ENCODE results near the gene LNX1.
"Not testable (repeated sequence)": the region's sequence is repeated elsewhere in the genome, so short reads cannot be mapped to it uniquely, and the experiment has no call there.

Gene LNX1

GRCh38 chr4:53476232-53477037, 114.9 kb downstream of the LNX1 start:
- in situ Hi-C loops (cut with MboI; ENCODE audit: low sequenced_read_pairs): no loop called here

- in situ Hi-C loops (cut with MboI; ENCODE audit: low sequenced_read_pairs): not testable (repeated sequence)
Measured at GRCh38 chr4:53466576-53466975, 124.7 kb downstream of the LNX1 start.

- in situ Hi-C loops (cut with MboI; ENCODE audit: low sequenced_read_pairs): no loop called here
Measured at GRCh38 chr4:53465891-53466290, 125.4 kb downstream of the LNX1 start.

GRCh38 chr4:53465281-53465680, 126.0 kb downstream of the LNX1 start:
- in situ Hi-C loops (cut with MboI; ENCODE audit: low sequenced_read_pairs): no loop called here

- in situ Hi-C loops (cut with MboI; ENCODE audit: low sequenced_read_pairs): no loop called here
Measured at GRCh38 chr4:53463340-53463739, 127.9 kb downstream of the LNX1 start.

DNA sequence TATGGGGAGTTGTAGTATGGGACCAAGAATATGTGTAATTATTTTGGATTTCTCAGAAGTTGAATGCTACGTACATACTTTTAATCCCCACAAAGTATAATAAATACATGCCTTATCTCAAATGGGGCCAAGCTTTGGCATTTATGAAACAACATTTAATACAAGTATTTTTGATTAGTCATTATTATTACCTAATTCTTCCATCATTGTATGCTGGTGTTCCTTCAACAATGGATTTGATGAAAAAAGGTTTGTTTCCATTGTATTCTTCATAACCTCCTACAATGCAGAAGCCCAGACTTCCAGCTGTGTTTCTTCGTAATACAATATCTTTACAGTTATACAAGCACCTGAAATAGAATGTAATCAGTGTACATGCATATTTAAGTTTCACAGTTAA, 130.0 kb downstream of the LNX1 start:
- in situ Hi-C loops (cut with MboI; ENCODE audit: low sequenced_read_pairs): no loop called here

DNA sequence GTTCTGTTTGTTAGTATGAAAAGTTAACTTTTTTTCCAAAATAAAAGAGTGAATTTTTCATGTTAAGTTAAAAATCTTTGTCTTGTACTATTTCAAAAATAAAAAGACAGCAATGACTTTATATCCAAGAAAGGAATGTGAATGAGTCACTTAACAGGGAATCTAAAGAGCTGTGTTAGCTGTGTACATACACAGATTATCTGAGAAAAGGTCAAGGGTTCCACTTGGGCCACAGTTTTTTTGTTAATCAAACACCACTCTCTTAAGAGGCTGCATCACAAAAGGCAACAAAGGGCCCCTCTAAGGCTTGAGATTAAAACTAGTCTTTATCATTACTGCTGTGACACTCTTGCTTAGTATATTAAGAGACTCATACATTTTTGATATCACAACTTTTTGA, 131.7 kb downstream of the LNX1 start:
- in situ Hi-C loops (cut with MboI; ENCODE audit: low sequenced_read_pairs): no loop called here

- in situ Hi-C loops (cut with MboI; ENCODE audit: low sequenced_read_pairs): no loop called here
Measured at GRCh38 chr4:53456178-53456577, 135.1 kb downstream of the LNX1 start.

DNA sequence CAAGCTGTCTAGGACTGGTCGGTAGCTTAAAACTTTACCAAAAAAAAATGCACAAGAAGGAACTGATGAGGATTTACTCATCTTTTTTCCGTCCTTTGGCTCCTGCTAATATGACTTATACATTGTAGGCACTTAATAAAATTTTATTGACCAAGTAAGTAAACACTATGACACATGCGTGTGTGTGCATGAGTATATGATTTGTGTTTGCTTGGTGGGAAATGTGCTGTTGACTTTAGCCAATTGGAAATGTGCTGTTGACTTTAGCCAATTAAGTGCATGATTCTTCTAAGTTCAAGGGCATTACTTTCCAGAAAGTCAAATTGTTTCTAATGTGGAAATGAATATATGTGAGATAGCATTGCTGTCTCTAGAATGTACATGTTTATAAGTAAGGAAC, 135.5 kb downstream of the LNX1 start:
- in situ Hi-C loops (cut with MboI; ENCODE audit: low sequenced_read_pairs): no loop called here

DNA sequence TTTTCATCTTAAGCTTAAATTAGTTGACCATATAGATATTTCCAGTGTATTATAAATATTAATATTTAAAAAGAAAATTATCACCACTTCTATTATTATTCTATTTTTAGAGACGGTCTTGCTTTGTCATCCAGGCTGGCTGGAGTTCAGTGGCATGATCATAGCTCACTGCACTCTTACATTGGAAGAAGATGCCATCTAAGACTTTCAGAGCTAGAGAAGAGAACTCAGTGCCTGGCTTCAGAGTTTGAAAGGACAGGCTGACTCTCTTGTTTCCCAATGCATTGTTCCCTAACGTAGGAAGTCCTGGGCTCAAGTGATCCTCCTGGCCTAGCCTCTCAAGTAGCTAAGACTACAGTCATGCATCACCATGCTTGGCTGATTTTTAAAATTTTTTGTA, 137.9 kb downstream of the LNX1 start:
- in situ Hi-C loops (cut with MboI; ENCODE audit: low sequenced_read_pairs): no loop called here

DNA sequence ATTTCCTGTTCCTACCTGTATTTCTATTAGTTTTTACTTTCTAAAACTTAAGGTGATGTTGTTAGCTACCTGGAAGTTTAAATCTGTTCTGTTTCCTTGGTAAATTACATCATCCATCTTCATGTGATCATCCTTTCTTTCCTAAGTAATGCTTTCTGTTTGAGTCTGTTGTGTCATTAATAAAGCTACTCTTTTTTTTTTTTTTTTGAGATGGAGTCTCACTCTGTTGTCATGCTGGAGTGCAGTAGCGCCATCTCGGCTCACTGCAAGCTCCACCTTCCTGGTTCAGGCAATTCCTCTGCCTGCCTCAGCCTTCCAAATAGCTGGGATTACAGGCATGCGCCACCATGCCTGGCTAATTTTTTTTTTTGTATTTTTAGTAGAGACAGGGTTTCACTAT, 140.5 kb downstream of the LNX1 start:
- in situ Hi-C loops (cut with MboI; ENCODE audit: low sequenced_read_pairs): no loop called here

GRCh38 chr4:53444954-53445353, 146.3 kb downstream of the LNX1 start:
- in situ Hi-C loops (cut with MboI; ENCODE audit: low sequenced_read_pairs): no loop called here

DNA sequence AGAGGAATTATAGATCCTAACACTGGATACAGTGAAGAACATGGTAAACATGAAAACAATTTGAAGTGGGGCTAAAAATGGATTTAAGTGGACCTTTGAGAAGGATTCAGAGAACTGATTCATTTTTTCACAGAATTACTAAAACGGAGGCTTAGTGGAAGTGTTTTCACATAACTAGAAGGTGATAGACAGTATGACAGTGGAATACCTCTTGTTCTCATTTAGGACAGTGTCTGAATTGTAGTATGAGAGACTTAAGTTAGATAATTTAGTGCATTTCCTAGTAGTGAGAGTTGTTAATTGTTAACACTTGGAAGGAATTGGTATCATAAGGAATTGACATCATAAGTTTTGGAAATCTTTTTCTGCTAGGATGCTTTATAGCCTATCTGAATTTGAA, 149.7 kb downstream of the LNX1 start:
- in situ Hi-C loops (cut with MboI; ENCODE audit: low sequenced_read_pairs): no loop called here

- in situ Hi-C loops (cut with MboI; ENCODE audit: low sequenced_read_pairs): no loop called here
Measured at GRCh38 chr4:53436251-53436650, 155.0 kb downstream of the LNX1 start.

DNA sequence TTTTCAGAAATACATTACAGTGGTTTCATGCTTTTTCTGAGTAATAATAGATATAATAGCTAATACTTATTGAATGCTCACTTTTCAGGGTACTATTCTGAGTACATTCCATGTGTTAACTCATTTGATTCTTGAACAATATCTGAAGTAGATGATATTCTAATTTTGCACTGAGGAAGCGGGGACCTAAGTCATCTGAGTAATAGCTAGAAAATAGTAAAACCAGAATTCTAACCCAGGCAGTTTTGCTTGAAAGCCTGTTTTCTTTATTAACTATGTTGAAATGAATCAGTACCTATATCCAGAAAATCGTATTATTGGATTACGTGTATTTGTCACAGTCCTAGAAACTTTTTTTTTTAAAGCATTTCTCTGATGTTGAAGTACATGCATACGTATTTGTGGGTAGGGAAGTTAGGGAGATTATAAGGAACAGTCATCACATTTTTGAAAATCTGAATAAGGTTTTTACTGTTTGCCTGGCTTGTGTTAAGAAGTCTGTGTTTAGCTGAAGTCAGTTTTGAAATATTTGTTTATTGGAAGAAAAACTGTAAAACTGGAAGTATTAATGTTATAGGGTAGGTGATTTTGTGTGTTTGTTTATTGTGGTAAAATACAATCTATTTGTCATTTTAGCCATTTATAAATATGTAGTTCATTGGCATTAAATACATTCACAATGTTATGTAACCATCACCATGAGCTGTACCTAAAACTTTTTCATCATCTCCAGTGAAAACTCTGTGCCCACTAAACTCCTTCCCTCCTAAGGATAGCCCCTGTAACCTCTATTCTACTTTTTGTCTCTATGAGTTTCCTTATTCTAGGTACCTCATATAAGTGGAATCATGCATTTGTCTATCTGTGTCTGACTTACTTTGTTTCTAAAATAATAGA, 158.5 kb downstream of the LNX1 start:
- in situ Hi-C loops (cut with MboI; ENCODE audit: low sequenced_read_pairs): no loop called here

DNA sequence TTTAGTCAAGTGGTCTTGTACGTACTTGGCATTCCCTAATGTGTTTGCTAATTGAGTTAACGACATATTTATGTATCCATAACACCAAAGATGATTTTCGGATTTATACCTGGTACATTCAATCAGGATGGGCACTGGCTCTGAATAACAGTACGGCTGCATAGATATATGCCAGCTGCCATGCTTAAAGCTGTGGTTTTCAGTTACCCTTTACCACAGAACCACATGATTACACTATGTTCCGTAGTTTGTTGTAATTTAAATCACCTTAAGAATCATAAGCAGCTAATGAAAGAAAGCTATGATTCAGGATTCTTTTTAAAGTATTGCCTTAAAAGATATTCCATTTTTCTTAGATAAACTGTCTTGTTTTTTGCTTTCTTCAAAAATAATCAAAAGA, 160.2 kb downstream of the LNX1 start:
- in situ Hi-C loops (cut with MboI; ENCODE audit: low sequenced_read_pairs): no loop called here

DNA sequence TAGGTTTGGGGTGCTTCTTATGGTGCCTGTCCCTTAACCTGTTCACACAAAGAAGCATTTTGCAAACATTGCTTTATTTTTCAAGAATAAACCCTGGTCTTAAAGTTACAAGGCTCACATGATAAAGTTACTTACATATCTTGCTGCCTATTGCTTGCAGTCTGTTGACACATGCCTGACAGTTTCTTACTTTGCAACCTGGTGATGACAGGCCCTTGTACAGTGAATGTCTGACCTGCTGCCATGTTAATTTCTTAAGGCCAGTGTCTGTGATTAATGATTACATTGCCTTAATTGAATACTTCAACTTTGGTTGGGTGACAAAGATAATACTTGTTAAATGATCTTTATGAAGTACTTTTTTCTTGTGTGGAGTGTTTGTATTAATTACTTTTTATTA, 163.9 kb downstream of the LNX1 start:
- in situ Hi-C loops (cut with MboI; ENCODE audit: low sequenced_read_pairs): no loop called here

DNA sequence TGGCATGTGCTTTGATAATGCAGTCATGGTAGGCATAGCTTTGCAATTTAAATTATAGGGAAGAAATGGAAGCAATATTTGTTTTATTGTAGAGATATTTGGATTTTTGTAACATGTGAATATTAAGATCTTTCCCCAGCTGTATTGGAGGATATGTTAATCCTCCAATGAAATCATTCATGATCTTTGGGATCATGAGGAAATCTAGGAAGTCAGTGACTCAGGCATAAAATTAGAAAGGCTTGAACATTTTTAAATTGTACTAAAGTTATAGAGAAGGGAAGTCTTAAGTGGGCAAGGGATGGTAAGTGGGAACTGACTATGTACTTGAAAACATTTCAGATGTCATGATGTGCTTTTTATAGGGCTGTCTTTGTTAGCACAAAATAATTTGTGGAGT, 167.0 kb downstream of the LNX1 start:
- in situ Hi-C loops (cut with MboI; ENCODE audit: low sequenced_read_pairs): no loop called here

DNA sequence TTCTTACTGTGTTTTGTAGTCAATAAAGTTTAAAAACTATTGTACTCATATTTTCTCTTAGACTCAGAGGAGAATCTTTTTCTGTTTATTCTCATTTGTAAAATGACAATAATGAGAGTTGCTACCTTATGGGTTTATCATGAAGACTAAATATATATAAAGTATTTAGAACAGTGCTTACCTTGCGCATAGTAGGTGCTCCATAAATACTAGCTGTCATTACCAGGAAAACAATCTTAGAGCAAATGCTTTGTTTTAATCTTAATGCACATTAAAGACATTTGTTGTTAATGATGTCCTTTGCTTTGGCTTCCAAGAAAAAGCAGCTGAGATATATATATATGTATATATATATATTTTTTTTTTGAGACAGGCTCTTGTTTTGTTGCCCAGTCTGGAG, 168.9 kb downstream of the LNX1 start:
- in situ Hi-C loops (cut with MboI; ENCODE audit: low sequenced_read_pairs): no loop called here

DNA sequence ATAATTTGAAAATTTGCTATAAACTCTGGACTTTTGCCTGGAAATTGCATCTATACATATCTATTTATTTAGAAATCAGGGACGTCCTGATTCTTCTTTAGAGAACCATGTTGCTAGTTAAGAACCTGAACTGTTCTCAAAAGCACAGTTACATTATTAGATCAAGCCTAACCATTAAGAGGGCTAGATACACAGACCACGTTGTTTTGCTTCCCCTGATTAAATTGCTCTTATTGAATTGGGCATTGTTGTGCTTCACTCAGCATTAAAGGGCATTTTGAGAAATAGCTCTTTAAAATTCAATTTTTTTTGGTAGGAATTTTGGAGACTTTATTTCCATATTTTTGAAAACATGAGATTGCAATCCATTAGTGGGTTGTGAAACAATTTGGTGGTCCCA, 169.5 kb downstream of the LNX1 start:
- in situ Hi-C loops (cut with MboI; ENCODE audit: low sequenced_read_pairs): no loop called here

DNA sequence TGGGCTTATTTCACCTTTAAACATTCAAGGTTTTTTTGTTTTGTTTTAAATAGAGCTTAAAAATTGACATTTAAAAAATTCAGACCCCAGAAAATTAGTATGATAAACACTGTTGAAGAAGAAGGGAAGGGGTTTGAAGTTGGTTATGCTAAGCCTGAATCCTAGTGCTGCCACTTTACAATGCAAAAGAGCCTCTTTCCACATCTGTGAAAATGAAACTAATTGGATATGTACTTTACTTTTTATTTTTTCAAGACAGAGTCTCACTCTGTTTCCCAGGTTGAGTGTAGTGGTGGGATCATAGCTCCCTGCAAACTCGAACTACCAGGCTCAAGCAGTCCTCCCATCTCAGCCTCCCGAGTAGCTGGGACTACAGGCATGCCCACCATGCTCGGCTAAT, 172.1 kb downstream of the LNX1 start:
- in situ Hi-C loops (cut with MboI; ENCODE audit: low sequenced_read_pairs): no loop called here

- in situ Hi-C loops (cut with MboI; ENCODE audit: low sequenced_read_pairs): not testable (repeated sequence)
Measured at GRCh38 chr4:53409479-53409878, 181.8 kb downstream of the LNX1 start.
